HG02884 (cell line): ENCODE data around the gene RMRP.
A peak's percentile ranks its signal among the peaks of the same experiment; 100 is the strongest.

Source experiments
- ATAC-seq: cut with Tn5 transposase; IDR thresholded peaks from one replicate; pipeline ENCODE4 v1.9.1; 2021; ENCODE audit warnings: mild to moderate bottlenecking, moderate library complexity; ENCODE audit not compliant: unreplicated experiment

Gene RMRP

DNA sequence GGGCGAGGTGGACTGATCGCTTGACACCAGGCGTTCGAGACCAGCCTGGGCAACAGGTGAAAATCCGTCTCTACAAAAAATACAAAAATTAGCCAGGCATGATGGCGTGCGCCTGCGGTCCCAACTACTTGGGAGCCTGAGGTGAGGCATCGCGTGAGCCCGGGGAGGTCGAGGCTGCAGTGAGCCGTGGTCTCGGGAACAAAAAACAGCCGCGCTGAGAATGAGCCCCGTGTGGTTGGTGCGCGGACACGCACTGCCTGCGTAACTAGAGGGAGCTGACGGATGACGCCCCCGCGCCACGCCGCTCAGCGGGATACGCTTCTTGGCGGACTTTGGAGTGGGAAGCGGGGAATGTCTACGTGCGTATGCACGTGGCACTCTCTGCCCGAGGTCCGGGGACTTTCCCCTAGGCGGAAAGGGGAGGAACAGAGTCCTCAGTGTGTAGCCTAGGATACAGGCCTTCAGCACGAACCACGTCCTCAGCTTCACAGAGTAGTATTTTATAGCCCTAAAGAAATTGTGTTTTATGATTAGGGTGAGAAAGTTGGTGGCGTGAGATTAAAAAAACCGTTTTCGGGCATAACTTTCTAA is at the start of gene RMRP:
Gene RMRP, minus strand, starts transcription at position 474 of the 591 bp plus-strand sequence.
- peak; percentile 80 for ATAC-seq

DNA sequence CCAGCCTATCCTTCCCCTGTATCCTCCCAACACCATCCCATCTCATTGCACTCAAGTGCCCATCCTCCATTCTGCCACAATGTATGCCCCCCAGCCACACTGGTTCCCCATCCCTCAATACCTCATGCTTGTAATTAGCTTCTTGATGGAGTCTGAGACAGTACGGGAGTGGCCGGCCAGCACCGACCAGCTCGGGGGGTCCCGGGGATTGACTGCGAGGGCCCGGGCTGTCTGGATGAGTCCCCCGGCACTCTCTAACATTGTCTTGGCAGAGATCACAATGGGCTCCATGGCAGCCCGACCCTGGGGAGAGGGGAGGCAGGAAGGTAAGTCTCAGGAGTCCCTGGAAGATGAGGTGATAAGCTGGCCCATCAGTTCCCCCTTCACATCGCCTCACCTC is 49.1 kb upstream of the RMRP start:
- ATAC-seq = no peak

DNA sequence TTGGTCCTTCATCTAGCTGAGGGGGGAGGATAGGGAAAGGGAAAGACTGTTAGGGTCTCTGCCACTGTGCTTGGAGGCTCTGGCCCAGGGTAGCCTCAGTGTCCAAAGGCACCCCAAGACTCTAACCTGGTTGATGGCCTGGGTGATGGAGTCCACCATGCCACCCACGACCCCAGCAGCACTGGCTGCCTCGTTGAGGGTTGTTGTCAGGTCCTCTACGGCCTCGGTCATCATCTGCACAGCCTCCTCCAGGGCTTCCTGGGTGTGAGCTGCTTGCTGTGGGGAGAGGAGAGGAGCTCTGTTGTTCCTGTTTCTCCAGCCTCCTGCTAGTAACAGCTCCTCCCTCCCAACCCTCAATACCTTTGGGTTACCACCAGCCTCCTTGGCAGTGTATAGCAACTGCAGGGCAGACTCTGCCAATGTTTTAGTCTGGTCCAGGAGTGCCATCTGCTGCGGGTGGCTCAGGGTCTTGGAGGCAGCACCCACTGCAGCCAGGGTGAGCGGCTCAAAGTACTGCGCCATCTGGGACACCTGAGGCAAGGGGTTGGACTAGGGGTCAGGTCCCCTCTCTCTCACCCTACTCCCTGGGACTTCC is 48.1 kb upstream of the RMRP start:
- no peak for ATAC-seq

DNA sequence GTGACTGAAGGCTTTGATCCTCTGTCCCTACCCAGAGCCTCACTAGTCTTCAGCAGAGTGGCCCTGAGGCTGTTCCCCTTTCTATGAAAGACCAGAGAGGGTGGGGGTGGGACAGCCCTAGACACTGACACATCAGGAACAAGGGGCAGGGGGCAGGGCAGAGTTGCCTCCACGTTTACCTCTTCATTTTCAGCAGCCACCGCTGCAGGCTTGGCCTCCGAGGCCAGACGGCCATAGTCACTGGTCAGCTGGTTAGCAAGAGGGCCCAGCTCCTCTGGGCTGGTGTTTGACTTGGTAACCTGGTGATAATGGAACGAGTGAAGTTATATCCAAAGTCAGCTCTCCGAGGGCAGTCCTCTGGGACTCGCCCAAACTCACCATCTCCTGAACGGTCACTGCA is 47.6 kb upstream of the RMRP start:
- ATAC-seq = no peak

DNA sequence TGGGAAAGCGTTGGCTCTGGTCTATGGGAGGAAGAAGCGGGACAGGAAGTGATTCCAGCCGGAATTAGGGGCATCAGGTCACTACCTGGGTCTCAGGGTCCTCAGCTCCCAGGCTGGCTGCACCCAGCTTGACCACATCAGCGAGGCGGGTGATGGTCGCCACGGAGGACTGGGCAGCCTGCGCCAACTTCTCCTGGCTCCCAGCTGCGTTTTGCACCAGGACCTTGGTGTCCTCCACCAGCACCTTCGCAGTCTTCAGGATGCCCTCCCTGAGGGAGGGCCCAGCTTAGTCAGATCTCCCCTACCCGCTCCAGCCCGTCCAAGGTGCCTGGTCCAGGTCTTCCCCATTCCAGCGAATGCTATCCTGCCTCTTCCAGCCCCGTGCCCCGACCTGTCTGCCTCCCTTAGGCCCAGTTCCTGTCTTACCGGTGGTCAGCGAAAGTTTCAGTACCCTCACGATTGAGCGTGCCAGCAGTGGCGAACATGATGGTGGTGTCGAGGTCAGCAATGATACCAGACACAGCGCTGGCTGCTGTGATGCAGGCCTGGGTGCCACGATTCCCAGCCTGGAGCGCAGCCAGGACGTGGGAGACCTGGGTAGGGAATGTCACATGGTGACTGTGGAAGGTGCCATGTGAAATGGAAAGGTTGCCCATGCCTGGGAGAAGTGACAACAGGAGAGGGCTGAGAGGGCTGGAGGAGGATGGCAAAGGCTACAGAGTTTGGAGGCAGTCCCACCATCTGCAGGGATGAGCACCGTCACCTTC is 46.3 kb upstream of the RMRP start:
- no peak for ATAC-seq

DNA sequence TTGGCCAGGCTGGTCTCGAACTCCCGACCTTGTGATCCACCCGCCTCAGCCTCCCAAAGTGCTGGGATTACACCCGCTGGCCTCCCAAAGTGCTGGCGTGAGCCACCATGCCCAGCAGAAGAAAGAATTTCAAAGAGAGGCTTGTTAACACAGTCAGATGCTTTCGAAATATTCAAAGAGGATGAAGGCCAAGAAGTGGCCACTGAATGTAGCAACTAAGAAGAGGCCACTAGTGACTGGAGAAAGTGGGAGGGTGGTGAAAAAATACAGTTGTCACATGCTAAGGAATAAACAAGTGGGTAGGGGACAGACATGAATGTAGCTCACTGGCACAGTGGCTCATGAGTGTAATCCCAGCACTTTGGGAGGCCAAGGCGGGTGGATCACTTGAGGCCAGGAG is 44.9 kb upstream of the RMRP start:
- ATAC-seq = no peak

DNA sequence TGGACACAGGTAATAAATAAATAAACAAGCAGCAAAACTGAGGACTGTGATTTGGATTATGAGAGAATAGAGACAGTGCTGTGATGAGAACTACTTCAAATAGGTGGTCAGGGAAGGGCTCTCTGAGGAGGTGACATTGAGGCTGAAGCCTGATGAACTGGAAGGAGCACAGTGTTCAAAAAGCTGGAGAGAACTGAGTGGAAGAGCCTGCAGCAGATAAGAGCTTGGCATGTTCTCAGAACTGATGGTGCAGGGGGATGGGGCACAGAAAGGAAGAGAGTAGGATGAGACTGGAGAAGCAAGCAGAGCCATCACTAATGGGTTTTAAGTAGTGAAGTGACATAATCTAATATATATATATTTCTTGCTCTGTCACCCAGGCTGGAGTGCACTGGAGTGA is 43.1 kb upstream of the RMRP start:
- ATAC-seq = no peak

DNA sequence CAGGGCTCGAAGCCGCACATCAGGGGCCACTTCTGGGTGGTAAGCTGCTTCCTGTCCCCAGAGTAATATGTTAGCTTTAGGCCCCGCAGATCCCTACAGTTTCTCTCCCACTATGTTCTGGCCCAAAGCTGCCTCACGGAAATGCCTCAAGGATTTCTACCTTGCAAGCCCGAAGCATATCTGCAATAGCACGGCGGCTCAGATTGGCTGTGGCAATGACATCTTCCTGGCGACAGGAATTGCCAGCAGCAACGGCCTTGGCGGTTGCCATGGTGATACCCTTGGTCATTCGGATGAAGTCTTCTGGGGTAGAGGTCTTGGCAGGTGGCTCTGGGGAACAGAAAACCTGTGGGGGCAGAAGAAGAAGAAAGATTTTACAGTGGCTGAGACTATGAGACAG is 42.2 kb upstream of the RMRP start:
- ATAC-seq = no peak

DNA sequence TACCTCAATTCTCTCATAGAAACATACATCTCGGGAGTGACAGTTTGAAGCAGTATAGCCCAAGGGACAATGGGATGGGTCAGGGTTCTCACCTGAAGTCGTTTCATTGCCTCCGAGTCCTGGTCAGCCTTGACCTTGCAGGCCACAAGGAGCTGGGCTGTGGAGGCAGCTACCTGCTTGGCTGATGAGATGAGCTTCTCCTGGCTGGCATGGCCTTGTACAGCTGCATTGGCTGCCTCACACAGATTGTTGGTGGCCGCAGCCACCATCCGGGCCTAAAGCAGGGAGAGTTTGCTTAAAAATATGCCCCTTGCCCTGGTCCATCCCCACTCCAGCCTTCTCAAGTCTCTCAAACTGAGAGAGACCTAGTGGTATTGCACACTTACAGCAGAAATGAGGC is 40.4 kb upstream of the RMRP start:
- ATAC-seq = no peak

DNA sequence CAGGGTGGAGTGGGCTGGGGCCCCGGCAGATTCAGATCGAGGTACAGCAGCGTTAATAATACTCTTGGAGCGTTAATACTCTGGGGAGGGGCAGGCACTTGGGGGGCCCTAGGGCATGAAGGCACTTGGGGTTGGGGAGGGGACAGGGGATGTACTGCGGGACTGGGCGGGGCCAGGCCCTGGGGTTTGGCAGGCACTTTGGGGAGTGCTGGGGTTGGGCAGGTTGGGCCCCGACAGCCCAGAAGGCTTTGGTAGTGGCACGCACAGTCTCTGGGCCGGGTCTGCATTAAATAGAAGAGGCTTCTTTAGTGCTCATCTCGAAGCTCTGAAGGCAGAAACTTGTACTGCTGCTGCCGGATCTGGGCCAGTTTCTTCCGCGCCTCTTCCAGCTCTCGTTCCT is 39.7 kb upstream of the RMRP start:
- ATAC-seq = no peak

DNA sequence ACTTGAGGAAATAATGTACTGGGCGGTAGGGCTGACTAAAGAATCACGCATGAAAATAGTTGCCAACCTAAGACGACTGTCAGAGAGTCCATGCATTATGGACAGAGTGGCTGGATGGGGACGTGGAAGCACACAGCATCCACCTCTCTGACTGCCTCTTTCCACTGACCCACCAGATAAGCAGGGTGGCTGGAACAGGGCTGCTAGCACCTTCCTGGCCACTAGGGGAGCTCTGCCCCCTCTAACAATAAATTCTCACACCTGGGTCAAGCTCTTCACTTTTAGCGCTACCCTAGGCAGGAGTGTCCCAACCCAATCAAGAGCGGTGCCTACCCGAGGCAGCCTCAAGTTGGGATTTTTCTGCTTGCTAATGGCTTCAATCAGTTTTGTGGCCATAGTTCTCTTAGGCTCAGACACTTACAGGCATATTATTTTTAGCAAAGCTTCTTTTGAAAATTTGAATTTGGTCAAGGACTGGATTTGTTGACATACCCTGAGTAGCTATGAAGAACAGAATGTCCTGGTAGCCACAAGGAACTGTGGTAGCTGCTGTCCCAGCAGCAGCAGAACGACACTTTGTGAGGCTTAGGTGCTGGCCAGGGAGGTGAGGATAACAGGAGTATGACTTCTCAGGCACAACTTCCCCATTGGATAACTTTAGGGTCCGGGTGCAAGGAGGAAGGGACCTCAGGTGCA is 38.8 kb upstream of the RMRP start:
- no peak for ATAC-seq

DNA sequence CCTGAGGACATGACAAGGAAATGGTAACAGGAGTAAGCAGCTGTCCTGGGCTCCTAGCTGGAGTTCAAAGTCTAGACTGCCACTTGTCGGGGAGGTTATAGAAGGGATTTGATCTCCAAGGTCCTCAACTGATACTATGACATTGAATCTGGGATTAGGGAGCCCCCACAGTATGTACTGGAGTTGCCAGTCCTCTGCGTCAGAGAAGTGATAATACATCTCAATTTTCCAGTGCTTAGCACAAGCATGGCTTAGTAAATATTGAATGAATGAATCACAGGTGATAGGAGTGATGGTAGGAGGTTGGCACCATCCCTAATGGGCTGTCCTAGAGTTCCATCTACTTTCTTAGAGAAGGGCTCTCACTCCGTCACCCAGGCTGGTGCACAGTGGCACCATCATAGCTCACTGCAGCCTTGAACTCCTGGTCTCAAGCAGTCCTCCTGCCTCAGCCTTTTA is 38.2 kb upstream of the RMRP start:
- ATAC-seq = no peak

DNA sequence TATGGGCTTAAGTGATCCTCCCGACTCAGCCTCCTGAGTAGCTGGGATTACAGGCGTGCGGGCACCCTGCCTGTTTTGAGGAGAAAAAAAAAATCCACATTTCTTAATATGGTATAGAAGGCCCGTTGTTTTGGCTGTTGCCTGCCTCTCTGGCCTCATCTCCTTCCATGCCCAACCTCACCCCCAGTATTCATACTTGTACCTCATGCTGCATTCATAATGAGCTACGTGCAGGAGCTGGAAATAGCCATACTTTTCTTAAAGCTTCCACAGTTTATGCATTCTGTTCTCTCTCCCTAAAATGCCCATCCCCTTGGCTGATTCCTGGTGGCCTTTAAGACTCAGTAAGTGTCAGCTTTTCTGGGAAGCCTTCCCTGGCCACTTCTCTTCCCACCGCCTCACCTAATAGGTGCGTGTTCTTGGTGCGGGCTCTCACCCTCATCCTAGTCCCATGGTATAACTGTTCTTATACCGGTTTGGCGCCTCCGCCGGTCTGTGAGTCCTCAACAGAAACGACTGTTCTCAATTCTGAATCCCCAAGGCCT is 34.0 kb upstream of the RMRP start:
- no peak for ATAC-seq

DNA sequence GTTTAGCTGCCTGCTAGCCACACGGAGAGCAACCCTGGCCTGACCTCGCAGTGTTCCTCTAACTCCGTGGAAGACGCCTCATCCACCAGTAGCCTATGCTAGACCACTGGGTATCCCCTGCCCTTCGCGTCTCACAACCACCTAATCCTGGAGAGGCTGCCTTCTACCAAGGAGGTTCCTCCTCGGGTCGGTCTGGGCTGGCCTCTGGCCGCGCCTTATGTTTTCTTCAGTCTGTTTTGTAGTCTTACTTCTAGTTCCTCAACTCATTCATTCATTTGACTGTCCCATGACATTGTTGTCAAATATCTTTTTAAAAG is 33.5 kb upstream of the RMRP start:
- no peak for ATAC-seq

DNA sequence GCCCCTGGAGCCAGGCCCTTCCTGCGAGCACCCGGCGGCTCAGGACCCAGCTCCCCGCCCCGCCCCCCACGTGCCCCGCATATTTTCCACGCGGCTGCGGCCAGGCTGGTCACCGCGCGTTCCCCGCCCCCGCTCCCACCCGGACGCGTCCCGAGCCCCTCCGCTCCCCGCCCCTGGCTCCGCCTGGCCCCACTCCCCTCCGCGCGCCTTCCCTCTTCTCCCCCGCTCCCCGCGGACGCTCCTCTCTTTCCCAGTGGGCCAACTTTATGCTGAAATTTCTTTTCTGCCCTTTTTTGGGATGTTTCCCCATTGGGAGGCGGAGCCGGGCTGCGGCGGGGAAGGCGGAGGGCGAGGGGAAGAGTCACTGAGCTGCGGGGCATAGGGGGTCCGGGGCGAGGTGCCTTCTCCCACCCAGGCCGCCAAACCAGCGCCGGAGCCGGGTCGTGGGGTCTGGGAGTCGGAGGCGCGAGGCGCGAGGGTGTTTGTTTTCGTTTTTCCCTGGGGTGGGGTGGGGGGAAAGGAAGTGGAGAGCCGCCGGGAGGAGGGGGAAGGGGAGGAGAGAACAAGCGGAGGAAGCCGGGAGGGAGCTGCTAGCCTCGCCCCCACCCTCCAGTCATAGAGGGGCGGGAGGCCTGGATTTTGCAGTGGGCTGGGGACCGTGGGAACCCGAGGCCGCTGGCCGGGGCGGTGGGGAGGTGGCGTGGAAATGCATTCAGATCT is 33.0 kb upstream of the RMRP start:
- no peak for ATAC-seq

DNA sequence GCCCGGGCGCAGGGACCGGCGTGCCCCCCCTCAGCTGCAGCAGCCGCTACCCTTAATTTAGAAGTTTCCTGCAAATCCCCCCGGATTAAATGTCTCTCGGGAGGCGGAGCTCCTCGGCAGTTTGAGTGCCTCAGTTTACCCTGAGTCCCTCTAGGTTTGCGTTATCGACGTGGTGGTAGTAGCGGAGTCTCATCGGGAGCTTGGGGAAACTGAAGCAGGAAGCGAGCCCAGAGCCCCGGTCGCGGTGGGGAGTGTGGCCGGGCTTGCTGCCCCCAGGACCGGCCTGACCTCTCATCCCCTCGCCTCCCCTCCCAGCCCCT is 32.4 kb upstream of the RMRP start:
- ATAC-seq = no peak

DNA sequence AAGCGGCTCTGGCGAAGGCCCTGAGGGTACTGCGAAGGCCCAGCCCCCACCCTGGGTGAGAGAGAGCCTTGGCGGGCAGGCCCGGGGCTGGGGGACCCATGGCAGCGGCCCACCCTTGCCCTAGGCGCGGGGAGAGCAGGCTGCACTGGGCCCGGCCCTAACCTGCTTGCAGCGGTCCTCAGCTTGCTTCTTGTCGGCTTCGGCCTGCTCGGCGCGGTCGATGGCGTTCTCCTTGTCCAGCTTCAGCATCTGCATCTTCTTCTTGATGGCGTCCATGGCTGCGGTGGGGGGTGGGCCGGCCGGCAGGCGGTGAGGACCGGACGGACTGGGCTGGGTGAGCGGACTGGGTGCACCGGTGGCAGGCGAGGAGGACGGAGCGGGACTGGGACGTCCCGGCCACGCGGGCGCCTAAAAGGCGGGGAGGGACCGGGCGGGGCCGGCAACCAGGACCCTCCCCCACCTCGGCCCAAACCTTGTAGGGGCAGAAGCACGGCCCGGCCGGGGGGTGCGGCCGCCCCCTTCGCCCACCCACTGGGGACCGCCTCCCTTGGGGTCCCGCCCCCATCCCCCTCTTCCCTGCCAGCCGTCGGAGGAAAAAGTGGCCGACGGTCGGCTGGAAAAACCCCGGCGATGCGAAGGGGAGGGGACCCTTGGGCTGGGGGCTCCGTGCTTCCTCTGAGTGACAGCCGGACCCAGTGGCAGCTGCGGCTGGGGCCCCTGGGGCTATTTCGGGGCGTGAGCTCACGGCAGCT is 31.9 kb upstream of the RMRP start, which contains the start of gene TPM2:
Gene TPM2, minus strand, starts transcription at position 384 of the 752 bp plus-strand sequence. Its CDS starts 108 bp downstream, at position 276.
- ATAC-seq = no peak

DNA sequence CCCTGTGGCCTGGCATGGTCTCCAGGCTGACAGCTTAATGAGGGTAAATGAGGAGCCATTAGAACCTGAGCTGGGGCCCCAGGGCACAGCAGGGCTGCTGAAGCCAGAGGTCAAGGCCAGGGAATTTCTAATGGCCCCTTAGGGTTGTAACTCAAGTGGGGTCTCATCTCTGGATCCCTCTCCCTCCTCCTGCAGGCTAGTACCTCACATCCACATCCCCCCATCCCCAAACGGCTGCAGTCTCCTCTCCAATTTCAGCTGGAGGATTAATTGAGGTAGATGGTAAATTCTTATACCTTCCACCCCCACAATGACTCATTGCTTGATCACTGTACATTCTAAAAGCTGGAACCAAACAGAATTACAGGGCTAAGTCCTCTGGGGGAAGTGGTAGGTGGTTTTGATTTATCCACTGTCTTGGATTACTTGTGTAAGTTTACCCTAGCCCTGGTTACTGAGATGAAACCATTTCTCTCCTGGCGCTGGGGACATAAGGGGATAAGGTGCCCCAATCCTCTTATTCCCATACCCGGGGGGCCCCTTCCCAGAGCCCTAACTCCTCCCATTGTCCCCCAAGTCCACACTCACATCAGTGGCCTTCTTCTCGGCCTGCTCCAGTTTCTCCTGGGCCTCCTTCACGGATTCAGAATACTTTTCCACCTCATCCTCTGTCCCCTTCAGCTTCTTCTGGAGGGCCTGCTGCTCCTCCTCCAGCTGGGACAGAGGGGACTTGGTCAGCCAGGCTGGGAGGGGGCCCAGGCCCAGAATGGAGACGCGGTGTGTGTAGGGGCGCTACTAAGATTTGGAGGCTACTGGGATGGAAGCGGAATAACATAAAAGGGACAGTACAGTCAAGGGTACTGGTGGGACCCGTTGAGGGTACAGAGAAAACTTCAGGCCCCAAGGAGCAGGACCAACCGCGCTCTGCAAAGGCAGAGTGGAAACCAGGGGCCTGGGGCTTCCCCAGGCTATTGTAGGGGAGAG is 31.0 kb upstream of the RMRP start:
- ATAC-seq = no peak

DNA sequence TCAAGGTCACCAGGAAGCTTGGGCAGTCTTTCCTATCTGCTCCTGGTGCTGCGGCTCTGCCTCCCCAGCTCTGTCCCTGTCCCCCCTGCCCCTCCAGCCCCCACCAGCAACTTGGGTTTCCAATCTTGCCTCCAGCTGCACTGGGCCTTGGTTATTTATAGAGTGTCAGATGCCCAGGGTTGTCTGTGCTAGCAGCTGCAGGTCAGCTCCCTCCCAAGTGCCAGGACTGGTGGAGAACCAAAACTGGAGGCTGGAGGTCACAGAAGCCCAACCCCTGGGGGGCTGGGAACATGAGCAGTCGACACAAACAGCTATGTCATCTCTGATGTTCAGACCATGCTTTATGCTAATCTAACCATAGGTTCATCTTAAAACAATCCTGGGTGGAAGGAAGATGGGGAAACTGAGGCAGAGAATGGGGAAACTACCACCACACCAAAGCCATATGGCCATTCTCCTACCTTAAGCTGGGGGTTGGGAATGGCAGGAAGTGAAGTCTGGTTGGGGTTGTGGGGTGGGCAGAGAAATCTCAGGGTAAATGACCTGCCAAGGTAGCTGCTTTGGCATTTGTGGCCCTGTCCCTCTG is 30.2 kb upstream of the RMRP start:
- no peak for ATAC-seq
